ENCODE results near the gene ATP1A3.
"Not testable (repeated sequence)": the region's sequence is repeated elsewhere in the genome, so short reads cannot be mapped to it uniquely, and the experiment has no call there.

The ATP1A3 gene

DNA sequence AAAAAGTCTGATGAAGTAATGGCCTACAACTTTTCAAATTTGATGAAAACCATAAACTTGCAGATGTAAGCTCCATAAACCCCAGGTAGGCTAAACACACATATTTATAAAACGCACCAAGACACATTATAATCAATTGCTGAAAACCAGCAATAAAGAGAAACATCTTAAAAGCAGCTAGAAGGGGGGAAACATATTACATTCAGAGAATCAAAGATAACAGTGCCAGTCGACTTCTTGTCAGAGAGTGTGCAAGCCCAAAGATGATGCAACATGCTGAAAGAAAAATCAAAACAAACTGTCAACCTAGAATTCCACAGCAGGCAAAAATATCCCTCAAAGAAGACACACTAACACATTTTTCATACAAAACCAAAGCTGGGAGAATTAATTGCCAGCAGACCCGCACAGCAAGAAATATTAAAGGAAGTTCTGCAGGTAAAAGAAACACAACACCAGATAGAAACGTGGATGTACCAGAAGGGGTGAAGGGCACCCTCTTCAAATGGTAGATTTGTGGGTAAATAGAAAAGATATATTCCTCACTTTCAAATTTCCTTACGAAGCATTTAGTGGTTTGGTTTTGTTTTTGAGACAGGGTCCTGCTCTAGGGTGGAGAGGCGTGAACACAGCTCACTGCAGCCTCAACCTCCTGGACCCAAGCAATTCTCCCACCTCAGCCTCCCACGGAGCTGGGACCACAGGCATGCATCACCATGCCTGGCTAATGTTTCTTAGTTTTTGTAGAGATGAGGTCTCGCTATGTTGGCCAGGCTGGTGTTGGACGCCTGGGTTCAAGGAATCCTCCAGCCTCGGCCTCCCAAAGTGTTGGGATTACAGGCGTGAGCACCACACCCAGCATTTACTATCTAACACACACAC lies 16.5 kb upstream of the ATP1A3 start:
- peak; percentile 32 for DNase-seq (ENCODE audit: low read depth)

DNA sequence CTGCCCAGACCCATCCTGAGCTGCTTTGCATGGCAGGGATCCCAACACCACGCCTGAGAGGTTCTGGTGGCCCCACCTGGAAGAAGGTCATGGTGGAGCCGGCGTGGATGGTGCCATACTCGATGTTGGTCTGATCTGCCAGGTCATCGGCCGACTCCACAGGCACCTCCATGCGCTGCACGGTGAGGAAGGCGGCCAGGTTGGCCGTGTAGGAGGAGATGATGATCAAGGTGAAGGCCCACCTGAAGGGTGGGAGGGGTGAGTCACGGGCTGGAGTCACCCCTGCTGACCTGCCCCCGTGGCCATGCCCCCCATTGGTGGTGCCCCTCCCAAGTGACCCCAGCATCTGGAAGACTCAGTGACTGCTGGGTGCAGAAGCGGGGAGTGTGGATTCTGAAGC lies 12.5 kb upstream of the ATP1A3 start:
- no peak for DNase-seq (ENCODE audit: low read depth)

DNA sequence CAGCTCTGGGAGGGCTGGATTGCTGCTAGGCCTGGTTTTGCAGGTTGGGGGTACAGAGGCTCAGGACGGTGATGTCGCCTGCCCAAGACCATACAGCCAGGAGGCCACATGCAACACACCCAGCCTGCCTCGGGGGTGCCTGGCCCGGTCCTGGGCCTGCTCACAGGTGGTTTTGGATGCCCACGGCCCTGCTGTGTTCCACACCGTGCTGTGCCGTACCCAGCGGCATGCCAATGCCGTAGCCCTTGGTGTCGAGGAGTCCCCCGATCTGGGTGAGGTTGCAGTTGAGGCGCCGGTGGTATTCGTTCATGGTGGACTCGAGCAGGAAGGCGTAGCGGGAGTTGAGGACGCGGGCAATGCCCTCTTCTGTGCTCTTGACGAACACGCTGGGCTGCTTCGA lies 11.5 kb upstream of the ATP1A3 start:
- DNase-seq (ENCODE audit: low read depth), result no peak

DNA sequence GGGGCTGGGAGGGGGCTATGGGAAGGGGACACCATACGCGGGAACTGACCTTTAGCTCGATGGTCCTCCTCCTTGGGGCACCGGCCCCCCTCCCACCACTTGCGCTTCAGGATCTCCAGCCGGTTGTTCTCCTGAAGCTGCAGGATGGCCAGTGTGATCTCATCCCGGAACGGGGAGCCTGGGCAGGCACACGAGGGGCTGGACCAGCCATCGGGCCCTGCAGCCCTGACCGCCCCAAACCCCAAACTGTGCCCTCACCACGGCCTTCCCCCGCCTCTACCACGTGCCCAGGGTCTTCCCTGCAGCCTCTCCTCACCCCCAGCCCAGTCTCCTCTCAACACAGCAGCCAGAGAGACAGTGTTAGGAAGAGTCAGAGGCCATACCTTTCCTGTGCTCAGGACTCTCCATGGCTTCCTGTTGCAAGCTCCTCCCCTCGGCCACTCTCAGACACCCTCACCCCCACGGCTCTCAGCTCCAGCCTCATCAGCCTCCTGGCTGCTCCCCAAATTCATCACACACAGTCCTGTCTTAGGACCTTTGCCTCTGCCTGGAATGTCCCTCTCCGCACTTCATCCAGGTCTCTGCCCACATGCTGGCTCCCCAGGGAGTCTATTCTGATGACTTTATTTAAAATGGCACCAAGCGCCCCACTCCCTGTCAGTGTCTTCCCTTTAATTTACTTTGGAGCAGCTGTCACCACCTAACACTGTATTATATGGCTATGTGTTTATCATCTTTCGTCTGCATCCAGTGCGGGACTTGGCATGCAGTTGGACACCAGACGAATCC lies 9.7 kb upstream of the ATP1A3 start:
- no peak for DNase-seq (ENCODE audit: low read depth)

DNA sequence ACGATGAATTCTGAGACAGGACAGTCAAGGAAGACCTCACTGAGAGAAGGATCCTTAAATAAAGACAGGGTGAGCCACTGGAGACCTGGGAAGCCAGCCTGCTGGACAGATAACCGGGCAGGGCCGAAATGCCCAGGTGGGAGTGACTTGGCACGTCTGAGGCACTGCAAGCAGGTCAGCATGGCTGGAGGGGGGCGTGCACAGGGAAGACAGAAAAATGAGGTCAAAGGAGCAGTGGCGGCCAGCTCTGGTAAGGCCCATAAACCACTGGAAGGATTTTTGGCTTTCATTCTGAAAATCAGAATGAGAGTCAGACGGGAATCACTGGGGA lies 5.8 kb upstream of the ATP1A3 start:
- DNase-seq (ENCODE audit: low read depth), result no peak

DNA sequence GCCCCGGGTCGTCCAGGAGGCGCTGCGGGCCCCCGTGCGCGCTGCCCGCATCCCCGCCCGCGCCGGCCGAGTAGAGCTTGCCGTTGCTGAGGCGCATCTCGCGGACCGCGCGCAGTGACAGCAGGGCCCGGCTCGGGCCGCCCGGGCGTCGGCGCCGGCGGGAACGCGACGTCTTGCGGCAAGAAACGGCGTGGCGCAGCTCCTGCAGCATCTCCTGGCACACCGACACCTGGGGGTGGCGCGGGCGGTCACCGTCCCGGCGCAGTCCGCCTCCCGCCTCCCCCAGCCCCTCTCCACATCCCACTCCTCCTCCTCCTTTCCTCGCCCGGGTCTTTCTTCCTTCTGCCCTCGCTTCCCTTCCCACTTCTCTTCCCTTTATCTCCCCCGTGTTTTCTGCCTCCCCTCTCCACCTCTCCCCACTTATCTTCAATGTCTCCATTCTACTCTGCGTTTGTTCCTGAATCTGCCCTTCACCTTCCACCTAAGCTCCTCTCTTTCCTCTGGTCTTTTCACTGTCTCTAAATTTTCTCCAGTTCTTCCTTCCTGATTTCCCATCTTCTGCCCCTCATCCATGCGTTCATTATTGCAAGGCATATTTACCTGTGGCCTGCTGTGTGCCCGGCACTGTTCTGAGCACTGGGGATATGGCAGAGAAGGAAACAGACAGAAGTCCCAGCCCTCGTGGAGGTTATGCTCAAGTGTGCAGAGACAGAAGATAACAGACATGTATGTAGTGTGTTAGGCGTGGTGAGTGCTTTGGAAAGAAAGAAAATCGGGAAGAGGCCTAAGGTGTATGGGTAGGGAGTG lies 5.2 kb upstream of the ATP1A3 start:
- no peak for DNase-seq (ENCODE audit: low read depth)

DNA sequence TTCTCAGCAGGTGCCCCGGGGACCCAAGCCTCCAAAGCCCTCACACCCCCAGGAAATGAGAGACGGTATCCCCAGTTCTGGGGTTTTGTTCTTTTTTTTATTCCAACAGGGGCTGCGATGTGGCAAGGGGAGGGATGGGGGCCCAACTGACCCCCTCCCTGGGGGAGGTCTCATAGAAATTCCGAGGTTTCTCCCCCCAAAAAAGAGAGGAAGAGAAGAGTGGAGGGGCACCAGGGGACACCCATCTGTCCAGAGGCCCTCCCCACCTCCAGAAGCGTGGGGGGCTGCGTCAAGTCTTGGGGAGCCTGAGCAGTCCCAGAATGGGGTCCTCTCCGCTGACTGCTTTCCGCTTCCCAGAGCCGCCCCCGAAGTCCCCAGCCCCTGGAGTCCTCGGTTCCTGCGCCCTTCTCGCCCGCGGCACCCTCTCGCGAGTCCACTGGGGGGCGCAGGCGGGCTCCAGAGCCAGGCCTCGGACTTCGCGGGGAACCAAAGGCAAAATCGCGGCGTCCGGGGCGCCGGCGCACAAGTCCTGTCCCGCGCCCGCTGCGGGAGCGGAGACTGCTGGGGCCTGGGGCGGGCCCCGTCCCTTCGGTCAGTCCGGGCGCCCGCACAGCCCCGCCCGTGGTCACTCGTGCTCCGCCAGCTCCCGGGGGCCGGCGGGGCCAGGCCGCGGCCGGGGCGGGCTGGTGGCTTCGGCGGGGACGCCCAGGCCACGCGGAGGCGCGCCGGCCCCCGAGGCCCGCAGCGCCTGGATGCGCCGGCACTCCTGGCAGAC lies 4.4 kb upstream of the ATP1A3 start:
- DNase-seq (ENCODE audit: low read depth), result no peak

DNA sequence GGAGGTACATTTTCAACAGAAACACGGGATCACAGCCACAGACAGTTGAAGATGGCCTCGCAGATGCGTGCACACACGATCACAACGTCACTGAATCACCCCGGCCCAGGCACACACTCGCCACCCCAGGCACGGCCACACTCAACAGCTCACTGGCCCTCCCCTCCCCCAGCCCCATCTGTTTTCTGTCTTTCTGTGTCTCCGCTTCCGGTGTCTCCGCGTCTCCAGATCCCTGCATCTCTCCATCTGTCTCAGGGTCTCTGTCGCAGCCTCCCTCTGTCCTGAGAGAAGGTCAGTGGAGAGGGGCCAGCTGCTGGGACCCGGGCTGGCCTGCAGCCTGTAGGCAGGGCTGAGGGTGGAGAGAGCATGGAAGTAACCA lies 3.8 kb upstream of the ATP1A3 start:
- DNase-seq (ENCODE audit: low read depth), result no peak

DNA sequence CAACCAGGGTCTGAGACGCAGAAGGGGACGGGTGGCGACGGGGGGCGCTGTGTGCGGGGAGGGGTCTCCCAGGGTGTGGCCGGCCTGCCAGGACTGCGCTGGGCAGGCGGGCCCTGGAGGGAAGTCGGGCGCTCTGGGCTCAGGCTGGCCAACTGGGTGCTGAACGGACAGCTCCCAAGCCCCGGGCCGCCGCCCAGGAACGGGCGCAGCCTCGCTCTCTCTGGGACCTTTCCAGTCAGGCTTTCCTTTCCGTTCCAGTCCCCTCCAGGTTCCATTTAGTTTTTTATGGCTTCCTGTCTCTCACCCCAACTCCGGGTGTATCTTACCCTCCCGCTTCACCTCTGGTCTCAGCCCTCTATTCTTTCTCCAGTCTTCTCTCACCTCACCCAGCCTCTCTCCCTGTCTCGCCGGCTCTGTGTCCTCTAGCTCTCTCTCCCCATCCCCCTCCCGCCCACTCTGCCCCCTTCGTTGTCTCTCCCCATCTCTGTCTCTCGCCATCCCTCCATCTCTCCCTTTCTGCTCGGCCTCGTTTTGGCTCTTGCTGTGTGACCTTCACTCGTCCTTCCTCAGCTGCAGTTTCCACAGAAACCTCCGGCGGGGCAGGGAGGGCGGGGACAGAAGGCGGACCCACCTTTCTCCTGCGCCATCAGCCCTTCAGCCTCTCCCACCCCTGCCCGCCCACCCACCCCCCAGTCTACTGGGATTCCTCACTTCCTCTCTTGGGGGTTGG lies 3.3 kb upstream of the ATP1A3 start:
- no peak for DNase-seq (ENCODE audit: low read depth)

DNA sequence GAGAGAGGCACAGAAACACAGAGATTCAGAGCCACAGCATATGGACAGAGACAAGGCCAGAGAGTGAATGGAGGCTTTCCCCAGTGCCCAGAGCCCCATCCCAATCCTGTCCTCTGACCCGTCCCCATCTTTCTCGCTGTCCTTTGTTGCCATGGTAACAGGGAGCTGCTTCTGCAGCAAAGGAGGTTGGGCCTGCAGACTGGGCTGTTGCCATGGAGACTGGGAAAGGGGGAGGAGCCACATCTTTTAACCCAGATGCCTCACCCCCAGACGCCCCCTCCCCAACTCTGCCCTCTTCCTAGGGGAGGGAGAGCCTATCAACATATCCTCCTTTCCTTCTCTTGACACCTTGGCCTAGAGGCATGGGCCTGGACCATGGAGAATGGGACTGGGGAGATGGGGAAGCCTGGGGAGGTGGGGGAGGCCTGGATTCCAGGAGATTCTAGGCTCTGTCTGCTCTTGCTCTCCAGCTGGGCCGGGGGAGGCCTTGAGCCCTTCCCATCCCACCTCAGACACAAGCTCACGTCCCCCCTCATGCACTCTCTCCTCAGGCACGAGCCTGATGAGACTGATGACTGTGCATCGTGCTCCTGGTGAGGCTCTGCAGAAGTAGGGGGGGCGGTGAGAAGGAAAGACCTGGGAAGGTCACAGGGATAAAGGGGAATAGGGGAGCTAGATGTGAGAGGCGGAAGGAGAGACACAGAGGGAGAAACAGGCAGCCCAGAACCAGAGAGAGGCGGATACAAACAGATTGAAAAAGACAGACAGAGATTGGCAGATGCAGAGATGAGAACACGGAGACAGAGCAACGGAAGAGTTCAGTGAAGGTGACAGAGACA lies 2.1 kb upstream of the ATP1A3 start:
- DNase-seq (ENCODE audit: low read depth), result no peak

DNA sequence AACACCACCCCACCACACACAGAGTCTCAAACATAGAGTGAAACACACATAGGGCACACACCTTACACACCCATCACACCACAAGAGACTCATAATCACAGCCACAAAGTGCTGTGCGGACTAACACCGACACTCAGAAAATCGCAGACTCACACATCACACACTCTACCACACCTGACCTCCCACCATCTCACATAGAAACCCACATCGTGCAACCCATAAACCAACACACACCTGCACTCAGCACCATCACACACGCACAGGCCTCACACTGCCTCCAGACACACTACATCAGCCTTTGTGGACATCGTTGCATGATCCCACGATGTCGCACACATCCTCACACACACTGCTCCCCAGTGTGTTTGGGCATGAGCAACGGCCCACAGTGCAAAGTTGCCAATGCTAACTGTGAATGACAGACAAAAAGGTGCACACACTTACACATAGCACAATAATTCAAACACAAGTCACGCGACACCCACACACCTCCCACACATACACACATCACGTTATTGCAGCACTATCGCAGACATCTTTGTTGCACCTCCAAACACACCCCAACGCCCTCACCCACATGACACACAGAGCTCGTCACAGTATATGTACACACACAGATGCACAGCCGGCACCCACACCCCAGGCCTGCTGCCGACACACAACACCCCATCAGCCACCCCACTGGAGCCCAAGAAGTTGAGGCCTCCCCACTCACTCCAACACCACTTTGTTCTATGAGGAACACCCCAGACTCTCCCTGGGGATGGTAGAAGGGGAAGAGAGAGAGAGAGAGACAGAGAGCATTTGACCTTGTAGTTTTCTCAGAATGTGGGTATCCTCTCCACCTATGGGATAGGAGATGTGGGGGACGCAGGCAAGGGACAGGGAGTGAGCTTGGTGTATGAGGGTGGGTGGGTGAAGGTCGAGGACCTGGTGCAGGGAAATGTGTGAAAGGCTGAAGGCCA lies 1.2 kb upstream of the ATP1A3 start:
- DNase-seq (ENCODE audit: low read depth), result no peak

DNA sequence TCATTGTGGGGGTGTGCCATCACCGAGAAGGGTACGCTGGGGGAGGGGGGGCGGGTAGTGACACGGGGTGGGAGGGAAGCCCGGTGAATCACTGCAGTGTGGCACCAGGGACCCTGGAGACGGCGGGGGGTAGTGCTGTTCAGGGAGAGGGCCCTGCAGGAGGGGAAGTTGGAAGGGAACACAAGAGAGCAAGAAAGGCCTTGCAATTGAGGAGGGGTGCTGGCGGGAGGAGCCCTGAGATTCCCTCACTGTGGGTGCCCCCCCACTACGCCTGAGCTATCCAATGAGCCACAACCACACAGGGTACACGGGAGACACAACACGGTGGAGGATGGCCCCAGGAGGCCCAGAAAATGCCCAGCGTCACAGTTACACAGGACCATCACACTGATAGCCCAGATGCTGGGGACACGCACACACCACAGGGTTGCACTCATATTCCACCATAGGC lies 516 bp upstream of the ATP1A3 start:
- no peak for DNase-seq (ENCODE audit: low read depth)

DNA sequence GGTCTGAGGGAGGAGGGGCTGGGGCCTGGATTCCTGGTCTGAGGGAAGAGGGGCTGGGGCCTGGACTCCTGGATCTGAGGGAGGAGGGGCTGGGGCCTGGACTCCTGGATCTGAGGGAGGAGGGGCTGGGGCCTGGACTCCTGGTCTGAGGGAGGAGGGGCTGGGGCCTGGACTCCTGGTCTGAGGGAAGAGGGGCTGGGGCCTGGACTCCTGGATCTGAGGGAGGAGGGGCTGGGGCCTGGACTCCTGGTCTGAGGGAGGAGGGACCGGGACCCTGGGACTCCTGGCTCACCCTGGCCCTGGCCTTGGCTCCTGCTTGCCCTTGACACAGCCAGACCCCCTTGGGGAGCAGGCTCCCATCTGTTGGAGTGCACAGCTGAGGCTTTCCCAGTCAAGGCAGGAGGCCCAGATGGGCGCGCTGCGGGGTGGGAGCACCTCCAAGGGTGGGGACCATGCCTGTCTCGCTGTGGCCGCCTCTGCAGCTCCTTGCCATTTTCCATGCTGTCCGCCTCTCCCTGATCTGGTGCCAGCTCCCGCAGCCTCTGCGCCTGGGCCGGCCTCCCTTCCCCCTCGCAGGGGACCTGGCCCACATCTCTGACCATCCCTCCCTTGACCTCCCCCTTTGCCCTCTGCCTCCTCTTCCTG lies 2.0 kb downstream of the ATP1A3 start:
- not testable (repeated sequence) for DNase-seq (ENCODE audit: low read depth)

DNA sequence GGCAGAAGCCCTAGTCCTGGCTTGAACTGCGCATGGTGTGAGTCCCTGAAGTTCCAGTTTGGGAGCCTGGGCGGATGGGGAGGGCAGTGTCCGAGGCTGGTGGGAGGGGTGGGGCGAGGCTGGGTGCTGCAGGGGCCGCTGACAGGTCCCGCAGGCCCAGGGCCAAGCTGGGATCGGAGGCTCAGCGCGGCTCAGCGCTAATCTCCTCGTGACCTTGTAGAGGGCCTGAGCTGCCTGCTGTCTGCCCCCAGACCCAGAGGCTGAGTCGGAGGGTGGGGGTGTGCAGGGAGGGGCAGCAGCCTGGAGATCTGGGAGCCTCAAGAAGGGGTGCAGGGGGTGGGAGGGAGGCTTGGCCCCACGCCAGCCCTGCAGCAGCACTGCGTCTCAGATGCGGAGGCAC lies 3.0 kb downstream of the ATP1A3 start:
- DNase-seq (ENCODE audit: low read depth), result no peak

DNA sequence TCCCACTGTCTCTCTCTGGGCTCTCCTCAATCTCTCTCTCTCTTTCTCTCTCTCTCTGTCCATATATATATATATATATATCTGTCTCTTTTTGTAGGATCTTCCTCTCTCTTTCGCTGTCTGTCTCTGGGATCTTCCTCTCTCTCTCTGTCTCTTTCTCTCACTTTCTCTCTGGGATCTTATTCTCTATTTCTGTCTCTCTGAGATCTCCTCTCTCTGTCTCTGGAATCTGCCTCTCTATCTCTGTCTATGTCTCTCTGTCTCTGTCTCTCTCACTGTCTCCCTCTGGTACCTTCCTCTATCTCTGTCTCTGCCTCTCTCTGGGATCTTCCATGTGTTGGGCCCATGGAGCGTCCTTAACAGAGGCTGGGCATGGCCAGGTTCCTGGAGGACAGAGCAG lies 3.4 kb downstream of the ATP1A3 start:
- DNase-seq (ENCODE audit: low read depth), result no peak

DNA sequence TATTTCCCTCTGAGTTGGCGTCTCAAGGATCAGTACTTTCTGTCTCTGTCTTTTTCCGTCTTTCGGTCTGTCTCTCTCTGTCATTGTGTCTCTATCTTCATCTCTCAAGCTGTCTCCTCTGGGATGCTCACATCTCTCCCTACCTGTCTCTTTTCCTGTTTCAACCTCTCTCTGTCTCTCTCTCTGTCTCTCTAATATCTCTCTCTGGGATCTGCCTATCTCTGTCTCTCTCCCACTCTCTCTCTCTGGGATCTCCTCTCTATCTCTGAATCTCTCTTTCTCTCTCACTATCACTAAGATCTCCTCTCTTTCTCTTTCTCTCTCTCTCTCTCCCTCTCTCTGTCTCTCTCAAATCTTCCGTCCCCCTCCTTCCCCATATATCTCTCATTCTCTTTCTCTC lies 4.0 kb downstream of the ATP1A3 start:
- DNase-seq (ENCODE audit: low read depth), result no peak

DNA sequence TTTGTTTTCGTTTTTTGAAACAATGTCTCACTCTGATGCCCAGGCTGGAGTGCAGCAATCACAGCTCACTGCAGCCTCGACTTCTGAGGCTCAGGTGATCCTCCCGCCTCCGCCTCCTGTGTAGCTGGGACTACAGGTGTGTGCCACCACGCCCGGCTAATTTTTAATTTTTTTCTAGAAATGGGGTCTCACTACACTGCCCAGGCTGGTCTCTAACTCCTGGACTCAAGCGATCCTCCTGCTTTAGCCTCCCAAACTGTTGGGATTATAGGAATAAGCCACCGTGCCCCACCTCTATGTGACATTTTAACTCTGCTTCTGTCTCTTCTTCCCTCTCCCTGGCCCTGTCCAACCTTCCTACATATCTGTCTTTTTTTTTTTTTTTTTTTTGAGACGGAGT lies 5.1 kb downstream of the ATP1A3 start:
- DNase-seq (ENCODE audit: low read depth), result no peak

DNA sequence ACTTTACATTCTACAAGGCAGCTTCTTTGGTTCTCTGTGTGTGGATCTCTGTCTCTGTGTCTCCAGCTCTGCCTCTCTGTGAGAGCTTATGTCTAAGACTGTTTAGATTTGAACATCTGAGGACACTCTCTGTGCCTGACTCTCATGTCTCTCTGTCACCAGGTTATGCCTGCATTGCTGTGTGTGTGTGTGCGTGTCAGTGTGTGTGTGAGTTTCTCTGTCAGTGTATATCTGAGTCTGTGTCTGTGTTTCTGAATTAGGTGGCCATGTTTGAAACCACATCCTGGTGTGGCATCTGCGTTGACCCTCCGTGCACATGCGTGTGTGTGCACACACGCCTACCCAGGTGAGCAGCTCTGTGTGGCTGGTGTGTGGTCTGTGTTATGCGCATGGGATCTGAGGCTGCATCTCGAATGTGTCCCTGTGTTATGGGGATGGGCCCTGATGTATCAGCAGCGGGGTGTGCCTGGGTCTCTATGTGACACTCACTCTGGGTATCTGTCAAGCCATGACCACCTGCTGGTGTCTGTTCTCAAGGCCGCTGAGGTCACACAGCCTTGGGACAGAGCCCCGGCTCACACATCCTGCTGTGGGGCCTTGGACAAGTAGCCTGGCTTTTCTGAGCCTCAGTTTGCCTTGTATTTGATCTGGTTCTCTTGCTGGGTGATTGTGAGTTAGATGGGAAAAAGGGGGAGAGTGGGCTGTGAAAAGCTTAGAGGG lies 6.7 kb downstream of the ATP1A3 start:
- DNase-seq (ENCODE audit: low read depth), result no peak

Data from CMK (cell line).